Measurements from ENCODE around the gene LMF2. TPM values are rescaled to one million over a fixed set of nuclear protein-coding genes. Genes with fewer than 3 reads are reported as not detected.

Gene LMF2
- polyA plus RNA-seq, 3 donors from 2014 or later = 16.3 to 40.4 (median 20.1) TPM

DNA sequence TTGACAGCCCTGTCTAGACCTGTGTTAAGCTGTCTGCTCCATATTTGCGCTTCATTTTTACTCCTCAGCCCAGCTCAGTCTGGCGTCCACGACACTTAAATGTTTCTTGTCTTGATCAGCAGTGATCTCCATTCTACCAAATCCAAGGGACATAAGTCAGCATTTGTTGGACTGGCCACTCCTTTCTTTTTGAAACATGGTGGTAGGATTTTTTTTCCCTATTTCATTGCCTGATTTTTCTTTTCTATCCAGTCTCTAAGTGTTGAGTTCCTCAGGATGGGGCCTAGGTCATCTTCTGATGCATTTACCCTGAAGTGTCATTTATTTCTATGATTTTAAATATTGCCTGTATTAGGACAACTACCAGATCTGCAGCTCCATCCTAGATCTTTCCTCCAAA, 1.4 kb upstream of the LMF2 start:
- Mint-ChIP-seq H3K36me3 (no peaks in the 10 kb centered on the region), H3K27me3 (ENCODE audit: low read depth in 3 of 3) (peaks cover 3 to 7% (median 4%) of the 10 kb centered on the region in 3 donors), H3K9me3 (no peaks in the 10 kb centered on the region), H3K4me1 (peaks cover 19 to 23% of the 10 kb centered on the region in 2 donors), H3K4me3 (peak overlapping the region; percentile 92 to 95 (median 94)), H3K27ac (peak overlapping the region; percentile 94 to 99 (median 97))
- DNase-seq = no peak

DNA sequence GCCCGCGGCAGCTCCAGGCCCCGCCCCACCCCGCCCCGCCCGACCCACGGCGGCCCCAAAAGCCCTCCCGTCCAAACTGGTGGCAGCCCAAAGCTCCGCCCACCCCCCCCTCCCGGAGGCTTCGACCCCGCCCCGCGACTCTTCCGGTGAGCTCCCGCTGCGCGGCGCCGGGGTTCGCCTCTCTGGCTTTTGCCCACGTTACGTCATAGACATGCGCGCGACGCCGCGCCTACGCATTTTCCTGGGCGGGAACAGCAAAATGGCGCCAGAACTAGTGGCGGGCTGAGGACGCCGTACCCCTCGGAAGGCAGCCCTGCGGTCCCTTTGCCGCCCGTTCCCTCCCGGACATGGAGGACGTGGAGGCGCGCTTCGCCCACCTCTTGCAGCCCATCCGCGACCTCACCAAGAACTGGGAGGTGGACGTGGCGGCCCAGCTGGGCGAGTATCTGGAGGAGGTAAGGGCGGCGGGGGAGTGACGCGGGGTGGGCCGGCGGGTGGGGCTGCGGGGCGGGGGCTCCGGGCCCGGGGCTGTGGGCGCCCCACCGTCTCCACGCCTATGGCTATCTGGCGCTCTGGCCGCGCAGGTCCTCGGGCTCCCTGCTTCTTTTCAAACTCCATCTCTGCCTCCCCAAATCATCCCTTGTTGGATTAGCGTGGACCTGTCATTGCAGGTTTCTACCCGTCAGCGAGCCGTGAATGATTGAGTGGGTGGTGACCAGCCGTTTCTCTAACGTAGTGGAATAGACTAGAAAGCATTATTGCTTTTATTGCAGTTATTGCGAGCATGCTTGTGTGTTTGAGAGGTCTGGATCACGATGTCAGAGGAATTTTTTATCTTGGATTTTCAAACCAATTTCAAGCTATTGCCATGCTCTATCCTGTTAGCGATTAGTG, 736 bp upstream of the LMF2 start, which contains the start of gene NCAPH2:
Gene NCAPH2 (plus strand): TSS at position 234 of the 894 bp plus-strand sequence. CDS start 114 bp downstream, at position 348.
- peak; percentile 96 to 98 (median 97) for DNase-seq
- Mint-ChIP-seq H3K27me3 (ENCODE audit: low read depth in 3 of 3) (peaks cover 3 to 7% (median 4%) of the 10 kb centered on the region in 3 donors), H3K4me1 (peaks cover 19 to 23% of the 10 kb centered on the region in 2 donors), H3K9me3 (no peaks in the 10 kb centered on the region), H3K27ac (peak within 1 kb of the TSS; percentile 94 to 99 (median 97)), H3K4me3 (peak within 1 kb of the TSS; percentile 92 to 95 (median 94)), H3K36me3 (no peaks in the 10 kb centered on the region)

DNA sequence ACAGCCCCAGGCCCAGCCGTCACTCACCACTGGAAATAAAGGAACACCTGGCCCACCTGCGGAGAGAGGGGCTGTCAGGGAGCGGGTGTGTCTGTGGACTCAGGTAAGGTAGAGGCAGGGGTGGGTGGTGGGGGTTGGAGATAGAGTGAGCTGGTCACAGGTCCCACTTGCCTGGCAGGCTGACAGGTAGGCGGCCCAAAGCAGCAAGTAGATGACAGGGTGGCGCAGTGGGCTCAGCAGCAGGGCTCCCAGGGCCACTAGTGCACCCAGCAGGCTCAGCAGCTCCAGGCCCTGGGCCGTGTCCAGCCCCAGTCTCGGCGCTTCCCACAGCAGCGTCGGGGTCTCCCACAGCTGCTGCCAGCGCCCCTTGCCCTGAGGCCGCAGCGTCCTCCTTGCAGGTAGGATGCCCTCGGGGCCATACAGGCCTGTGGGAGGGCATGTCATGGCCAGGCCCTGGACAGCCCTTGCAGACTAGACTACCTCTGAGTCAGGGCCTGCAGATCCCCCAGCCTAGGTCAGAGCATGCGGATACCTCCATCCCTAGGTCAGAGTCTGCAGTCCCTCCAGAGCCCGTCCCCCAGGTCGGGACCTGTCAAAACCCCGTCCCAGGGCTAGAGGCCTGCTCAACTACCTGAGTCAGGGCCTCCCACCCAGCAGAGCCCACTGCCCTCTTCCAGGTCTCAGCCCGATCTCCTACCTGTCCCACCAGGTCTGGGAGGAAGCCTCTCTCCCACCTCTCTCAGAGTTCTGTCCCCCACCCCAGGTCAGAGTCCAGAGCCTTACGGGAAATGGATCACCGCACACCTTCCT, 686 bp downstream of the LMF2 start:
- no peak for DNase-seq
- Mint-ChIP-seq H3K9me3 (no peaks in the 10 kb centered on the region), H3K4me3 (peak overlapping the region; percentile 85 to 93 (median 91)), H3K36me3 (no peaks in the 10 kb centered on the region), H3K4me1 (peaks cover 19 to 23% of the 10 kb centered on the region in 2 donors), H3K27me3 (ENCODE audit: low read depth in 3 of 3) (peaks cover 3 to 7% (median 4%) of the 10 kb centered on the region in 3 donors), H3K27ac (peak overlapping the region; percentile 80 to 96 (median 92))

DNA sequence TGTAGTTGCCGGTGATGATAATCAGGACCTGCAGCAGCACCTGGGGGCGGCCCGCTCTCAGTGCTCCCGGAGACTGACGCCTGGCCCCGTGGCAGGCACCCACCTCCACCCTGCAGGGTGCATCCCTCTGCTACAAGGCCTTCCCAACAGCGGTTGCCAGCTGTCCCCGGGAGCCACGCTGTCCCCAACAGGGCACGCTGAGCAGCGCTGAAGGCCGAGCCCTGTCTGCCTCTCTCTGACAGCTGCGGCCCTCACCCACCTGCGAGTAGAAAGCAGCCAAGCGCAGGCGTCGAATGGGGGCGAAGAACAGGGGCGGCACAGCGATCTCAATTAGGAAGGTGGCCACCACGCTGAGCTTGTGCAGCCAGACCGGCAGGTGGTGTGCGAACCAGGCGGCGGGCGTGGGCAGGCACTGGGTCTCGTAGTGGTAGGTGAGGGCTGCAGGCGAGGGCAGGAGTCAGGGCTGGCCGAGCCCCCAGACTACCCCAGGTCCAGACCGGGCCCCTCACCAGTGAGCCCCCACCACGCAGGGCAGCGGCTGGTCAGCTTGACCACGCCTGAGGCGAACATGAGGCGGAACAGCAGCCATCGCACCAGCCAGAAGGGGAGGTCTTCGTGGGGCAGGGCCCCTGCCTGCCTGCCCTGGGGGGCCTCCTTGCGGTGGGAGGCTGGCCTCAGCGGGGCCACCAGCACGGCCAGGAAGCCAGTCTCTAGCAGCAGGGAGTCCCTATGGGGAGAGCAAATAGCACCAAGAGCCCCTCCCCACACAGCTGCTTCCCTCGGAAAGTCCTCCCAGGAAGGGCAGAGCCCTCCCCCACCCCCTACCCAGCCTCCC, 1.5 kb downstream of the LMF2 start:
- Mint-ChIP-seq H3K36me3 (no peaks in the 10 kb centered on the region), H3K4me3 (peak overlapping the region in 4 of 5 donors; percentile 32 to 93 (median 92)), H3K27me3 (ENCODE audit: low read depth in 3 of 3) (peaks cover 3 to 7% (median 4%) of the 10 kb centered on the region in 3 donors), H3K4me1 (peaks cover 19 to 23% of the 10 kb centered on the region in 2 donors), H3K27ac (peak overlapping the region in 1 of 6 donors; percentile 16), H3K9me3 (no peaks in the 10 kb centered on the region)
- no peak for DNase-seq

DNA sequence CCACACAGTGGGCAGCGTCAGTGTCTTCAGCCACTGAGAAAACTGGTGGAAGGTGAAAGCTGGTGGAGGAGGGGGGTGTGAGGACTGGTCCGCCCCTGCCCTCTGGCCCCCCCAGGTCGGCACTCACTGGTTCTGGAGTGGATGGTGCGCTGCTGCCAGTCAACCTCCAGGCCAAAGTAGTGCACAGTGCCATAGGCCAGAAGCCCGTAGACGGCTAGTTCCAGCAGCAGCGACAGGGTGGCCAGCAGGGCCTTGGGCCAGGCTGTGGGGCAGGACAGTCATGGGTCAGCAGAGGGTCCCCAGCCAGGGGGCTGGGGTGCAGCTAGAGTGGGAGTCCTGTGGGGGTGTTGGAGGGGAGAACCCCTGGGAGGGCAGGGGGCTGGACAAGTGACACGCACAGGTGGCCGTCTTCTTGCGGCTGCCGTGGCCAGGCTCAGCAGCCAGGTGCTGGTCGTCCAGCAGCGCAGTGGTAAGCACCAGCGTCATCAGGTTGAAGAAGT, 2.2 kb downstream of the LMF2 start:
- Mint-ChIP-seq H3K4me3 (peak overlapping the region in 1 of 5 donors; percentile 8), H3K4me1 (peaks cover 19 to 23% of the 10 kb centered on the region in 2 donors), H3K36me3 (no peaks in the 10 kb centered on the region), H3K27ac (no peak overlapping the region), H3K9me3 (no peaks in the 10 kb centered on the region), H3K27me3 (ENCODE audit: low read depth in 3 of 3) (peaks cover 3 to 7% (median 4%) of the 10 kb centered on the region in 3 donors)
- DNase-seq = no peak

DNA sequence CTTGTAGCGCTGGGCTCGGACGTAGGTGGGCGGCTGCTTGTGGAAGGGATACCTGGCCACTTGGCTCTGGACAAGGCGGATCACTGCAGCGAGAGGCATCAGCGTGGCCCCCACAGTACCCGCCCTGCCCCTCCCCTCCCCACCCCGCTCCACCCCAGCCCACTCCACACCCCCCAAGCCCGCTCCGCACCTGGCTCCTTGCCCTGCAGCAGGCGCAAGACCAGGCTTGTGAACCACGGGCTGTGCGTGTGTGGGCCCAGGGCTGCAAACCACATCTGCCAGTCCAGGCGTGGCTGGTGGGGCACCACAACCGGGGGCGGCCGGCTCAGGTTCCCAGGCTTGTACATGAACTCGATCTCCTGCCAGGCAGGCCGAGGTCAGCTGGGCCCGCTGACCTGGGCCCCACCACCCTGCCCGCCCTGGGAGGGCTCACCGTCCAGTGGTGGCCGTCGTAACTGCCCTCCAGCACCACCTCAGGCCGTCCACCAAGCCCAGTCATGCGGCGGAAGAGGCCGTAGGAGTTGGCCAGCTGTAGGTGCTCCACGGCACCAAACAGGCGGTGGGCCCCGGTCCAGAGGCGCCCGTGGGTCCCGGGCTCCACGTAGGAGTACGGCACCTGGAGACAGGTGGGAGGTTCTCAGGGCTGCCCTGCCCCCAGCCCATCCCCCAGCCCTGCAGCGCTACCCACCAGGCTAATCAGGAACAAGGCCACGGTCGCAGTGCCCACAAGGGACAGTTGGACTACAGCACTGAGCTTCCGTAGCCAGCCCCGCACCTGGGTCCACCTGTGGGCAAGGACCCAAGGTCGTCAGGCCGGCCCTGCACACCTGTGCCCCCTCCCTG, 2.9 kb downstream of the LMF2 start:
- peaks cover 3 to 7% (median 3%) of the 10 kb centered on the region in 3 donors for H3K27me3 Mint-ChIP-seq (ENCODE audit: low read depth in 3 of 3)
- H3K4me1 Mint-ChIP-seq = peaks cover 16 to 22% of the 10 kb centered on the region in 2 donors
- no peak overlapping the region for H3K27ac Mint-ChIP-seq
- no peaks in the 10 kb centered on the region for H3K9me3 Mint-ChIP-seq
- H3K4me3 Mint-ChIP-seq = no peak overlapping the region
- DNase-seq = no peak
- no peaks in the 10 kb centered on the region for H3K36me3 Mint-ChIP-seq

DNA sequence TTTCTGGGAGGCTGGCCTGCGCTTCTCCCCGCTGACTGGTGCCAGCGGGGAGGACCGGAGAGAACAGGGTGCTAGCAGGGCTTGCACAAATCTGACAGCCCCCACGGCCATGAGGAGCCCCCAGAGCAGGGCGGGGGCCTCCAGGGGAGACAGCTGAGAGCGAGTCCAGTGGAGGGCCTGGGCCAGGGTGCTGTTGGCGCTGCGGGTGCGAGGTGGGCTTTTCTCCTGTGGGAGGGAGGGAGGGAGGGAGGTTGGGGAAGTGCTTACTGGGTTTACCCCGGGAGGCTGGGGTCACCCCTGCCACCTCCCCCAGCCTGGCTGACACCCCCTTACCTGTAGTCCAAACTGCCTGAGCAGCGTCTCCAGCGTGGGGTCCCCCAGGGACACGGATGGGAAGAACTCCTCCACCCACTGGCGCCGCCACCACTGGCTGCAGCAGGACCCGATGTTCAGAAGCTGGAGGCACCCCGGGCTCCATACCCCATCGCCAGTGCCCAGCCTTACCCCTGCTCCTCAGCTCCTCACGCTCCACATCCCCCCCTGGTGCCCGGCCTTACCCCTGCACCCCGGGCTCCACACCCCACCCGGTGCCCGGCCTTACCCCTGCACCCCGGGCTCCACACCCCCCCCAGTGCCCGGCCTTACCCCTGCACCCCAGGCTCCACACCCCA, 3.9 kb downstream of the LMF2 start:
- DNase-seq = no peak
- Mint-ChIP-seq H3K4me1 (peaks cover 10 to 12% of the 10 kb centered on the region in 2 donors), H3K27me3 (ENCODE audit: low read depth in 3 of 3) (peaks cover 3 to 6% (median 3%) of the 10 kb centered on the region in 3 donors), H3K27ac (no peak overlapping the region), H3K36me3 (no peaks in the 10 kb centered on the region), H3K4me3 (no peak overlapping the region), H3K9me3 (no peaks in the 10 kb centered on the region)

DNA sequence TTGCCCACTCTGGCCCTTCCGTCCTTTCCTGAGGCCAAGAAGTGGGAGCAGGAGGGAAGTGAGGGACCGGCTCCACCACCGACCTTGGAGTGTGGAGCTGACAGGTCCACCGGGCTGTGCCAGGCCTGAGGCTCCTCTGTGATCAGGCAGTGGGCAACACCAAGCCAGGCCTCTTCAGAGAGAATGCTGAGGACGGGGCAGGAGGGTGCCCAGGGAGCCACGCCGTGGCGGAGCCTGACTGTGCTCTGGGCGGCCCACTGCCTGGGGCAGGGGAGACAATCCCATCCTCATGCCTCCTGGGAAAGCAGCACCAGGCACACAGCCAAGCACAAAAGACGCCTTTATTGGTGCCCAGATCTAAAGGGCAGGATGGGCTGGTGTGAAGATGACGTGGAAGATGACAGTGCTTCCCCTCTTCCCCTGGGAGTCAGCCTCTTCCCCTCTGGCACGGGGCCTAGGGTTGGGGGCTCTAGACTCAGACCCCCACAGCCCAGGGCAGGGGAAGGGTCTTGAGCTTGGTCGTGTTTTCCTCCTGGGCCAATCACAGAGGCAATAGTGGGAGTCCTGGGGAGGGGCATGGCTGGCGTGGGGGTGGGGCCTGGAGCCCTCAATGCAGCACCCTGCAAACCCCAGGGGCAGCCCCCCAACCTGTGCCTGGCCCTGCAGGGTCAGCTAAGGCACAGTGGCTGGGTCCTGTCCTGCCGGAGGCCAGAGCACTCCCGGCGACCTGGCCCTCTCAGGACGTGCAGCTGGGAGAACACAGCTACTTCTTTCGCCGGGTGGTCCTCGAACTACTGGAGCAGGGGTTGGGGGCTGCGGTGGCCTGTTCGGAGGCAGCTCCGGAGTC, 4.7 kb downstream of the LMF2 start:
- H3K27me3 Mint-ChIP-seq (ENCODE audit: low read depth in 3 of 3) = peaks cover 0 to 4% (median 0%) of the 10 kb centered on the region in 3 donors
- no peaks in the 10 kb centered on the region for H3K9me3 Mint-ChIP-seq

DNA sequence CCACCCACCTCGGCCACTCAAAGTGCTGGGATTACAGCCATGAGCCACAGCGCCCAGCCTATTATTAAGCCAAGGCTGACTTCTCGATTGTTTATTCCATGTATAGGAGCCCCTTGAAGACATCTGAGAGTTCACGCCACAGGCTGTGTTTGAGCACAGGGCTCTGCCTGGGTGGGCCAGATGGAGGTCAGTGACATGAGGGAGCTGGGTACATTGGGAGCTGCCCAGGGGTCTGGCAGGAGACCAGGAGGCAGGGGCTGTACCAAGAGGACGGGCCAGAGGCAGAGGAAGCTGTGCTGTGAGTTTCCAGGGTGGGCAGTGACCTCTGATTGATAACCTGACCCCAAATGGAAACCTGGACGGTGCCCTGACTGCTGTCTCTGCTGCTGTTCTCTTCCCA, 5.4 kb downstream of the LMF2 start:
- no peaks in the 10 kb centered on the region for H3K36me3 Mint-ChIP-seq
- peaks cover 0 to 6% (median 1%) of the 10 kb centered on the region in 3 donors for H3K27me3 Mint-ChIP-seq (ENCODE audit: low read depth in 3 of 3)
- no peaks in the 10 kb centered on the region for H3K9me3 Mint-ChIP-seq
- H3K4me1 Mint-ChIP-seq = peaks cover 5 to 10% of the 10 kb centered on the region in 2 donors
- H3K4me3 Mint-ChIP-seq = no peak overlapping the region
- DNase-seq = no peak
- no peak overlapping the region for H3K27ac Mint-ChIP-seq

More for the DNA sequence above, 4.7 kb downstream of the LMF2 start:
- peaks cover 8 to 10% of the 10 kb centered on the region in 2 donors for H3K4me1 Mint-ChIP-seq
- no peak overlapping the region for H3K4me3 Mint-ChIP-seq
- H3K36me3 Mint-ChIP-seq = no peaks in the 10 kb centered on the region
- no peak overlapping the region for H3K27ac Mint-ChIP-seq
- DNase-seq = no peak

DNA sequence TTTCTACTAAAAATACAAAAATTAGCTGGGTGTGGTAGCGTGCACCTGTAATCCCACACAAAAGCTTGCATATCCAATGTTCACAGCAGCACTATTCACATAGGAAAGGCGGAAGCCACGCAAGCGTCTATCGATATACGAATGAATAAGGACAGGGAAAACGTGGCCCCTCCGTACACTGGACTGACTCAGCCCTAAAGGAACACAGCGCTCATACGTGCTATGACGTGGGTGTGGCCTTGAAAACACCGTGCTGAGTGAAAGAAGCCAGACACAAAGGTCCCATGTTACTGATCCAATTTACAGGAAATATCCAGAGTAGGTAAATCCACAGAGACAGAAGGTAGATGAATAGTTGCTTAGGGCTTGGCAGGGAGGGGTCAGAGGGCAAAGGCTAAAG, 7.0 kb downstream of the LMF2 start:
- H3K4me3 Mint-ChIP-seq = no peak overlapping the region
- peaks cover 0 to 6% (median 4%) of the 10 kb centered on the region in 3 donors for H3K27me3 Mint-ChIP-seq (ENCODE audit: low read depth in 3 of 3)
- H3K4me1 Mint-ChIP-seq = peaks cover 0 to 10% of the 10 kb centered on the region in 2 donors
- no peak overlapping the region for H3K27ac Mint-ChIP-seq
- DNase-seq = no peak
- H3K36me3 Mint-ChIP-seq = no peaks in the 10 kb centered on the region
- peaks cover 0 to 1% (median 0%) of the 10 kb centered on the region in 6 donors for H3K9me3 Mint-ChIP-seq

DNA sequence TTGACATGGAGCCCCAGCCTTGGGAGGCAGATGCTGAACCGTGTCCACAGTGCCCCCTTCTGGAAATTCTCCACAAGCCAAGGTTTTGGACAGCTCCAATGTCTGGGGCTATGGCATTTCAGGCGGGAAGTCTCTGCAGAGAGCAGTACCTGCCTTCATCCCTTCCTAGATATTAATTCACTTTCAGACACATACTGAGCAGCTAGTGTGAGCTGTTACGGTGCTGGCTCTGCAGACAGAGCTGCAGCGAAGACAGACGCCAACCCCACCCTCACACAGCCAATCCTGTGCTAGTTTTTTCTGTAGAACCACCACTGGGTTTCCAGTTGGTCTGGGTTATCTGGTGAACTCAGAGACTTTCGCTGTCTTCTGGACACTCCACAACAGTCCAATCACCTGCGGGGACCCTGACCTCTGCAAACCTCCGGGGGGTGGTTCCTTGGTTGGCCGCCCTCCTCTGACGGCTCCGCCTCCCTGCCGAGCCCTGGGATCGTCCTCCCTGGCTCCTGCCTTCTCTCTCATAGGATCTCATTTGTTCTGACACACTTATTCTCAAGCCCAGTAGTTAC, 9.1 kb downstream of the LMF2 start:
- Mint-ChIP-seq H3K4me3 (no peak overlapping the region), H3K27ac (peak overlapping the region in 2 of 6 donors; percentile 61 to 77), H3K4me1 (peaks cover 0 to 10% of the 10 kb centered on the region in 2 donors), H3K9me3 (peaks cover 0 to 1% (median 0%) of the 10 kb centered on the region in 6 donors), H3K27me3 (ENCODE audit: low read depth in 3 of 3) (peaks cover 2 to 13% (median 5%) of the 10 kb centered on the region in 3 donors), H3K36me3 (no peaks in the 10 kb centered on the region)
- peak; percentile 68 to 71 (median 68) for DNase-seq

Data from immature natural killer cell (primary cell).